Breast epithelium (tissue), 4 donors: ENCODE data around the gene ATP12A. TPM values are rescaled to one million over a fixed set of nuclear protein-coding genes. Genes with fewer than 3 reads are reported as not detected.

Source experiments
- DNase-seq, 2 donors: peaks; one replicate each; pipeline ENCODE4 v3.0.0-alpha.2; 2019; ENCODE audit warnings: low spot score in 2 of 2
- H3K27ac ChIP-seq, 2 donors: fragments of 200-600 bp; sonication (generic) in 1 of 2; one replicate each; pipeline ENCODE4 v1.5.1; 2016 to 2019; ENCODE audit warnings: mild to moderate bottlenecking in 1 of 2
- H3K27me3 ChIP-seq, 2 donors: fragments of 200-600 bp; sonication (generic) in 1 of 2; one replicate each; pipeline versions ENCODE4 v1.5.1 to v1.6.0; 2017 to 2019; ENCODE audit warnings: control low read depth in 1 of 2, mild to moderate bottlenecking in 1 of 2
- H3K36me3 ChIP-seq: fragments of 200-600 bp; one replicate; pipeline ENCODE4 v1.5.1; 2019
- H3K4me1 ChIP-seq, 2 donors: fragments of 200-600 bp; sonication (generic); one replicate each; pipeline ENCODE4 v1.5.1; 2016 to 2019; ENCODE audit warnings: control low read depth in 1 of 2
- H3K4me3 ChIP-seq, 3 donors: fragments of 200-600 bp; sonication (generic); 1 replicate in 2 of 3; 2 replicates in 1 of 3; pipeline ENCODE4 v1.5.1; 2016 to 2019; ENCODE audit warnings: mild to moderate bottlenecking in 3 of 3, moderate library complexity in 2 of 3
- H3K9me3 ChIP-seq, 2 donors: fragments of 200-600 bp; sonication (generic) in 1 of 2; one replicate each; pipeline ENCODE4 v1.5.1; 2016 to 2019; ENCODE audit warnings: control low read depth in 1 of 2
- POLR2A ChIP-seq: fragments of 450-650 bp; IDR thresholded peaks from one replicate; pipeline ENCODE4 v1.6.1; 2016; ENCODE audit warnings: antibody characterized with exemption, mild to moderate bottlenecking, moderate library complexity
- POLR2AphosphoS5 ChIP-seq, 3 donors: sonication (generic); formaldehyde crosslinking; IDR thresholded peaks; one replicate each; pipeline ENCODE4 v1.6.1; 2017; ENCODE audit warnings: antibody characterized with exemption in 3 of 3
- intact Hi-C: fragments of 100-400 bp; cut with DNase I; formaldehyde crosslinking; loops from one replicate; pipeline ENCODE4 v1.15.1; 2023; ENCODE audit warnings: low total_unique reads
- total RNA-seq, 3 donors: library from RNA; depleted of rRNA; stranded (reverse); fragments of >200 nt; gene quantifications; one replicate each; pipeline ENCODE4 v1.1.0, GENCODE V29; 2016
- TF ChIP-seq, protein P1 (sequence below), 3 donors: fragments of 450-650 bp; IDR thresholded peaks; one replicate each; pipeline ENCODE4 v1.5.1; 2016 to 2017; ENCODE audit warnings: antibody characterized with exemption in 3 of 3, mild to moderate bottlenecking in 3 of 3, moderate library complexity in 3 of 3

The ATP12A gene
- total RNA-seq, 3 donors from 2014 or later, result not detected

DNA sequence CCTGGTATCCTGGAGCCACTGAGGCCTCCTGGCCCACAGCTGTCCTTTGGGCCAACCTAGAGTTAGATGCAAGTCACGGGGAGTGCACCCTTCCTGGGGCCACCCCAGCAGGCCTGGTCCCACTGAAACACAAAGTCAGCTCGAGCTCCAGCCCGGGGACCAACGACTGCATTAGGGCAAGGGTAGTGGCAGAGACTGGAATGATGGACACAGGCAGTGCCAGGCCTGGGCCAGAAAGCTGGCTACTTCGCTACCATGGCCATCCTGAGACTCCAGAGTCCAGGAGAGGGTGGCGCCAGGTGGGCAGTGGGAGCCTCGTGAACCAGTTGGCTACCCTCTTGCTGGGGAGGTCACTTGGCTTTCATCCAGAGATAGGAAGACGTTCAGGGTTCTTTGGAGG is 61.6 kb downstream of the ATP12A start:
- Histone ChIP-seq H3K4me3 (no peak overlapping the region), H3K9me3 (no peaks in the 10 kb centered on the region), H3K27me3 (peaks cover 0 to 41% of the 10 kb centered on the region in 2 donors), H3K27ac (no peak overlapping the region), H3K4me1 (no peaks in the 10 kb centered on the region), H3K36me3 (no peaks in the 10 kb centered on the region)
- intact Hi-C loops, result no loop called here
- DNase-seq, result no peak
- no peak for TF ChIP-seq POLR2AphosphoS5 (IDR thresholded peaks at IDR 0.05)
- TF ChIP-seq POLR2A, result no peak
- TF ChIP-seq, protein P1, sequence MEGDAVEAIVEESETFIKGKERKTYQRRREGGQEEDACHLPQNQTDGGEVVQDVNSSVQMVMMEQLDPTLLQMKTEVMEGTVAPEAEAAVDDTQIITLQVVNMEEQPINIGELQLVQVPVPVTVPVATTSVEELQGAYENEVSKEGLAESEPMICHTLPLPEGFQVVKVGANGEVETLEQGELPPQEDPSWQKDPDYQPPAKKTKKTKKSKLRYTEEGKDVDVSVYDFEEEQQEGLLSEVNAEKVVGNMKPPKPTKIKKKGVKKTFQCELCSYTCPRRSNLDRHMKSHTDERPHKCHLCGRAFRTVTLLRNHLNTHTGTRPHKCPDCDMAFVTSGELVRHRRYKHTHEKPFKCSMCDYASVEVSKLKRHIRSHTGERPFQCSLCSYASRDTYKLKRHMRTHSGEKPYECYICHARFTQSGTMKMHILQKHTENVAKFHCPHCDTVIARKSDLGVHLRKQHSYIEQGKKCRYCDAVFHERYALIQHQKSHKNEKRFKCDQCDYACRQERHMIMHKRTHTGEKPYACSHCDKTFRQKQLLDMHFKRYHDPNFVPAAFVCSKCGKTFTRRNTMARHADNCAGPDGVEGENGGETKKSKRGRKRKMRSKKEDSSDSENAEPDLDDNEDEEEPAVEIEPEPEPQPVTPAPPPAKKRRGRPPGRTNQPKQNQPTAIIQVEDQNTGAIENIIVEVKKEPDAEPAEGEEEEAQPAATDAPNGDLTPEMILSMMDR (IDR thresholded peaks at IDR 0.05), result no peak

DNA sequence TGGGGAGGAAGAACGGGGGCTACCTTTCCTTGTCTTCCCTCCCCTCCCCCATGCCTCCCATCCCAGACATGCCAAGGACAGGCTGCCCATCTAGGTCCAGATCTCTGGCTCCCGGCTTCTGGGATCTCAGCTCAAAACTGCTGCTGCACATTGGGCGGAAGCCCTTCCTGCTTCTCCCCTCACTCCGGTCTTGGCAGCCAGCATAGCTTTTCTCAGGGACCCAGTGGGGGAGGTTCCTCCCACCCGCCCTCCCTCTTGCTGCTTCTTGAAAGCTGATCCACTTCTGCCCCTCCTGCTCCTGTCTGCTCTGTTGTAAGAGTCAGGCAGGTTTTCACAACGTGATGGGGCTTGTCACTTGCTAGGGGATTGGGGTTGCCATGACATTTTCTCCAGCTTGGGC is 62.1 kb downstream of the ATP12A start:
- peaks cover 0 to 46% of the 10 kb centered on the region in 2 donors for H3K27me3 ChIP-seq
- DNase-seq, result no peak
- intact Hi-C loops, result no loop called here
- H3K4me1 ChIP-seq, result no peaks in the 10 kb centered on the region
- no peak for TF ChIP-seq POLR2AphosphoS5 (IDR thresholded peaks at IDR 0.05)
- TF ChIP-seq, protein P1 (IDR thresholded peaks at IDR 0.05), result no peak
- no peak for TF ChIP-seq POLR2A
- no peaks in the 10 kb centered on the region for H3K36me3 ChIP-seq
- H3K9me3 ChIP-seq, result no peaks in the 10 kb centered on the region
- H3K4me3 ChIP-seq, result no peak overlapping the region
- H3K27ac ChIP-seq, result no peak overlapping the region

DNA sequence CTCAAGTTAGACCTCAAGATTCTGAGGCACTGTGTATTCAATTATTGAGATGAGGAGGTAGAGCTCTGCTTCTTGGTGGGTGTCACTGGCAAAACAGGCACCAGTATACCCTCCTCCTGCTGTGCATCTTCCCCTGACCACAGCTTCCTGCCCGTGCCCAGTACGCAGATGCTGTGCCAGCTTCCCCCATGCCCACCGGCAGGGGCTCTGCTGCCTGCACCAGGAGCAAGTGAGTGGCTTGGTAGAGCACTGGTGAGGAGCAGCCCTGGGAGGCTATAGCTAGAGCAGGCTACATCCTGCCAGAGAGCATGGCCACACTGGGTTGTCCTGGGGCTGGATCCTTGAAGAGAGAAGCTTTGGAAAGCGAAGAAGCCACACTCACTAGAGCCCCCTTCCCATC is 62.8 kb downstream of the ATP12A start:
- DNase-seq, result no peak
- intact Hi-C loops, result no loop called here
- H3K4me3 ChIP-seq, result no peak overlapping the region
- H3K27me3 ChIP-seq, result peaks cover 0 to 53% of the 10 kb centered on the region in 2 donors
- H3K4me1 ChIP-seq, result no peaks in the 10 kb centered on the region
- no peaks in the 10 kb centered on the region for H3K9me3 ChIP-seq
- no peak overlapping the region for H3K27ac ChIP-seq
- TF ChIP-seq POLR2AphosphoS5 (IDR thresholded peaks at IDR 0.05) (no peak), POLR2A (no peak)
- TF ChIP-seq, protein P1 (IDR thresholded peaks at IDR 0.05), result no peak
- H3K36me3 ChIP-seq, result no peaks in the 10 kb centered on the region

DNA sequence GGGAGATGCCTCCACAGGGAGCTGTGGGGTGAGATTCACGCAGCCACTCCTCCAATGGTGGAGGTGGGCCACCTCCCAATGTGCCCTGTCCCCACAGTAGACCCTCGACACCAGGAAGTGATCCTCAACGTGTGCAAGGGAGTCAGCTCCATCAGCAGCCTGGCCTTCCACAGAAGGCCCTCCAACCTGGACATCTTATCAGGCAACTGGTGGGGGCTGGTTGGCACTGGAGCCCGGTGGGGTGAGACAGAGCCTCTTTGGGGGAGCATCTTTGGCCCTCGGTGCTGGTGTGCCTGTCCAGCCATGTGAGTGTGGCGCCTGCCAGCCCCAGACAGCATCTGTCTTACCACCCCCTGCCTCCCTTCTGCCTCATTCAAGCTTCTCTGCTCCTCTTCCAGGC is 64.0 kb downstream of the ATP12A start:
- Histone ChIP-seq H3K27ac (no peak overlapping the region), H3K36me3 (no peaks in the 10 kb centered on the region), H3K27me3 (peaks cover 0 to 59% of the 10 kb centered on the region in 2 donors), H3K4me1 (no peaks in the 10 kb centered on the region), H3K9me3 (no peaks in the 10 kb centered on the region), H3K4me3 (no peak overlapping the region)
- DNase-seq, result no peak
- intact Hi-C loops, result no loop called here
- TF ChIP-seq POLR2A, result no peak
- no peak for TF ChIP-seq POLR2AphosphoS5 (IDR thresholded peaks at IDR 0.05)
- TF ChIP-seq, protein P1 (IDR thresholded peaks at IDR 0.05), result no peak

DNA sequence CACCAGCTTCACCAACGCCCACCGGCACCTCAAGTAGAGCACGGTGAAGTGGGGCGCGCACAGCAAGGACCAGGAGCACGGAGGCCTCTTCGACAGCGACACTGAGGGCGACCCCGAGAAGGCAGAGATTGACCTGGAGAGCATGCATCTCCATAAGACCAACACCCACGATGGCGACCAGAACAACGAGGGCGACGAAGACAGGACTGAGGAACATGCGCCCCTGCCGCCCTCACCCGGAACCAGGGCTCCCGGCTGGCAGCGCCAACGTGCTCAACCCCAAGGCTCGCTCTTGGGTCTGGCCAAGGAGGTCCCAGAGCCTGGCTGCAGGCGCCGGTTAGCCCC is 65.3 kb downstream of the ATP12A start:
- peaks cover 0 to 59% of the 10 kb centered on the region in 2 donors for H3K27me3 ChIP-seq
- intact Hi-C loops, result no loop called here
- H3K4me3 ChIP-seq, result no peak overlapping the region
- TF ChIP-seq POLR2AphosphoS5 (IDR thresholded peaks at IDR 0.05) (no peak), POLR2A (no peak)
- TF ChIP-seq, protein P1 (IDR thresholded peaks at IDR 0.05), result no peak
- DNase-seq, result no peak
- no peaks in the 10 kb centered on the region for H3K36me3 ChIP-seq
- H3K4me1 ChIP-seq, result no peaks in the 10 kb centered on the region
- no peak overlapping the region for H3K27ac ChIP-seq
- no peaks in the 10 kb centered on the region for H3K9me3 ChIP-seq
